T-helper 1 cell treated with Interleukin-12 subunit alpha and Interleukin-12 subunit beta and Interleukin-4 antibody, amounts not matched to agents 30 μg/mL and 1 μg/mL, for 36 hours (primary cell): ENCODE measurements around the gene DGCR8.

ENCODE experiments used
- H3K27ac Mint-ChIP-seq: one replicate; pipeline ENCODE4 v1.8.0; 2021; ENCODE audit warnings: mild to moderate bottlenecking, mixed read lengths
- H3K27me3 Mint-ChIP-seq: one replicate; pipeline ENCODE4 v1.8.0; 2021; ENCODE audit warnings: low read depth, mixed read lengths
- H3K36me3 Mint-ChIP-seq: one replicate; pipeline ENCODE4 v1.8.0; 2021; ENCODE audit warnings: low read depth, mixed read lengths
- H3K4me1 Mint-ChIP-seq: one replicate; pipeline ENCODE4 v1.8.0; 2021; ENCODE audit warnings: low read depth, mixed read lengths
- H3K4me3 Mint-ChIP-seq: one replicate; pipeline ENCODE4 v1.8.0; 2021; ENCODE audit warnings: mild to moderate bottlenecking, moderate library complexity, mixed read lengths
- H3K9me3 Mint-ChIP-seq: one replicate; pipeline ENCODE4 v1.8.0; 2021; ENCODE audit warnings: mixed read lengths

Gene DGCR8

GRCh38 chr22:20143883-20144665, 64.0 kb downstream of the DGCR8 start:
- H3K9me3 Mint-ChIP-seq = no peaks in the 10 kb centered on the region
- H3K27ac Mint-ChIP-seq = no peak overlapping the region
- no peaks in the 10 kb centered on the region for H3K4me1 Mint-ChIP-seq
- no peaks in the 10 kb centered on the region for H3K27me3 Mint-ChIP-seq
- H3K4me3 Mint-ChIP-seq = no peak overlapping the region
- no peaks in the 10 kb centered on the region for H3K36me3 Mint-ChIP-seq

DNA sequence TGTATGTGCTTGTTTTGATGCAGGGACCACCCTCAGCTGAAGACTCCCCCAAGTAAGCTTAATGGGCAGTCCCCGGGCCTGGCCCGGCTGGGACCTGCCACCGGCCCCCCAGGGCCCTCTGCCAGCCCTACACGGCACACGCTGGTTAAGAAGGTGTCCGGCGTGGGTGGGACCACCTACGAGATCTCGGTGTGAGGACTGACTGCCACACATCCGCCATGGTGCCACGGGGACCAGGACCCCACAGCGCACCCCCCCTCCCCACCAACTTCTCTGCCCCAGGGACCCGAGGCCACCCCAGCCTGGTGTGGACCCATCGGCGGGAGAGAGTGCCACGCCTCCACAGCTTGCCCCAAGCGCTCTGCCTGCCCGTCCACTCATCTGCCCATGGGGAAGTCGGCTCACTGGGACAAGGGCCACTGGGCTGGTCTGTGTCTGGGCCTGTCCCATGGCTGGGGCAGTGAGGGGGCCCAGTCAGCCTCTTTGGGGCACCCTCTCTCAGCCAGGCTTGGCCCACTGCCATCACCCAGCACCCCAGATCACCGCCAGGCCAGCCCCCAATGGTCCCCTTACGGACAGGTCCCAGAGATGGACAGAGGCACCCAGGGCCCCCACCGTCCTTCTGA, 65.3 kb downstream of the DGCR8 start:
- Mint-ChIP-seq H3K36me3 (no peaks in the 10 kb centered on the region), H3K27ac (no peak overlapping the region), H3K4me1 (no peaks in the 10 kb centered on the region), H3K4me3 (no peak overlapping the region), H3K9me3 (no peaks in the 10 kb centered on the region), H3K27me3 (no peaks in the 10 kb centered on the region)

- Mint-ChIP-seq H3K27ac (no peak overlapping the region), H3K4me3 (no peak overlapping the region), H3K27me3 (no peaks in the 10 kb centered on the region), H3K9me3 (no peaks in the 10 kb centered on the region), H3K4me1 (no peaks in the 10 kb centered on the region), H3K36me3 (no peaks in the 10 kb centered on the region)
Observed at GRCh38 chr22:20145832-20146223, 65.8 kb downstream of the DGCR8 start.

- no peak overlapping the region for H3K4me3 Mint-ChIP-seq
- no peak overlapping the region for H3K27ac Mint-ChIP-seq
- no peaks in the 10 kb centered on the region for H3K4me1 Mint-ChIP-seq
- H3K27me3 Mint-ChIP-seq = no peaks in the 10 kb centered on the region
- H3K36me3 Mint-ChIP-seq = no peaks in the 10 kb centered on the region
- no peaks in the 10 kb centered on the region for H3K9me3 Mint-ChIP-seq
Observed at GRCh38 chr22:20146777-20147176, 66.7 kb downstream of the DGCR8 start.

DNA sequence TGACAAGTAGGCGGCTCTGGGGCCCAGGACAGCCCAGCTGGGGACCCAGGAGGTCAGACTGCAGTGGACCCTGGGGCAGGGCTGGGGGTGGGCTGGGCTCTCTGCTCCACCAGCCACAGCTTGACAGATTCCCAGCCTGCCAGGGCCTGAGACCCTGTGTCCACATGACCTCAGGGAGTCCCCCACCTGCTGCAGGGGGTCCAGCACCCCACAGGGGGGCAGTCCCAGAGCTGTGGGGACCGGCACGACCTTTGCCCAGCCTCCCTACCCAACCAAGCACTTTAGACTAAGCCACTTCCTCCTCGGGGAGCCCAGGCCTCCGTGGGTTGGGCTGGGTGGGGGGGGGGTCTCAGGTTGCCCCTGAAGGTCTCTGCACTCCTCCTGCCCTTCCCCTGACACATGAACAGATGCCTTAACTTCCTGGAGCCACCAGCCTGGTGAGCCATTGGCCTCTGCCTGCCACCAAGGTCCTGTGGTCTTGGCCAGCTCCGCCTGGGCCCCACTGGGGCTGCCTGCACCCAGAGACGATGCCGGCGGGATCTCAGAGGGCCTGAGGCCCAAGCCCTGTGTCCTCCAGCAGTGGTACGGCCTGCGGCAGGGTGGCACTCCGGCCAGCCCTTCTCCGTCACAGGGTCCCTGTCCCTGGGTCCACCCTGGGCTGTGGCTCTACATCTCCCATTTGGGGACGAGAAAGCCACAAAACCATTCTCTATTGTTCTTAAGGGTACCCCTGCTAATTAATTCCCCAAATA, 67.4 kb downstream of the DGCR8 start:
- Mint-ChIP-seq H3K27ac (no peak overlapping the region), H3K36me3 (no peaks in the 10 kb centered on the region), H3K4me1 (no peaks in the 10 kb centered on the region), H3K4me3 (no peak overlapping the region), H3K27me3 (no peaks in the 10 kb centered on the region), H3K9me3 (no peaks in the 10 kb centered on the region)

- no peaks in the 10 kb centered on the region for H3K4me1 Mint-ChIP-seq
- no peaks in the 10 kb centered on the region for H3K36me3 Mint-ChIP-seq
- no peaks in the 10 kb centered on the region for H3K27me3 Mint-ChIP-seq
- H3K9me3 Mint-ChIP-seq = no peaks in the 10 kb centered on the region
- H3K27ac Mint-ChIP-seq = no peak overlapping the region
- H3K4me3 Mint-ChIP-seq = no peak overlapping the region
Observed at GRCh38 chr22:20148414-20148813, 68.4 kb downstream of the DGCR8 start.

- Mint-ChIP-seq H3K9me3 (no peaks in the 10 kb centered on the region), H3K4me3 (no peak overlapping the region), H3K36me3 (no peaks in the 10 kb centered on the region), H3K4me1 (no peaks in the 10 kb centered on the region), H3K27me3 (no peaks in the 10 kb centered on the region), H3K27ac (no peak overlapping the region)
Observed at GRCh38 chr22:20149257-20150250, 69.5 kb downstream of the DGCR8 start.

- H3K27me3 Mint-ChIP-seq = no peaks in the 10 kb centered on the region
- no peaks in the 10 kb centered on the region for H3K36me3 Mint-ChIP-seq
- H3K4me1 Mint-ChIP-seq = no peaks in the 10 kb centered on the region
- H3K27ac Mint-ChIP-seq = no peak within 1 kb of the TSS
- H3K4me3 Mint-ChIP-seq = no peak within 1 kb of the TSS
- H3K9me3 Mint-ChIP-seq = no peaks in the 10 kb centered on the region
Observed at GRCh38 chr22:20150381-20151275, 70.6 kb downstream of the DGCR8 start, which contains the start of gene CCDC188. Gene CCDC188 (minus strand): TSS chr22:20151055. CDS start chr22:20150986, 69 bp downstream.

GRCh38 chr22:20151276-20151588, 71.2 kb downstream of the DGCR8 start:
- H3K9me3 Mint-ChIP-seq = no peaks in the 10 kb centered on the region
- H3K36me3 Mint-ChIP-seq = no peaks in the 10 kb centered on the region
- H3K27ac Mint-ChIP-seq = no peak overlapping the region
- no peaks in the 10 kb centered on the region for H3K4me1 Mint-ChIP-seq
- H3K27me3 Mint-ChIP-seq = no peaks in the 10 kb centered on the region
- no peak overlapping the region for H3K4me3 Mint-ChIP-seq

DNA sequence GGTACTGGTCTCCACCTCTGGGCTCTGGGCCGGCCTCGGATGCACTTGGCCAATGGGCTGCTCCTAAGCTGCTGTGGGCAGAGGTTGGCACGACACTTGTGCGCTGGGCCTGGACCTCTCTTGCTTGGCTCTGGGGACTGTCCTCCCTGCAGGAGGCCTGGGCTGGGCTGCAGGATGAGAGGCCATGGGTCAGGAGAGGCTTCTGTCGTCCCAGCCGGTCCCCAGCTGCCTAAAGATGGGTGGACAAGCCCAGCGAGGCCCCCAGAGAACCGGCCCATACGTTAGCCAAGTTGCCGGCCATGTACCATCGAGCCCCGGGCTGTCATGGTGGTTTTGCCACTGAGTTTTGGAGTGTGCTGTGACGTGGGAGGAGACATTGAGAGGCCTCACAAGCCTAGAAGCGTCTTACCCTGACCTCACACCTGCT, 72.4 kb downstream of the DGCR8 start:
- no peak overlapping the region for H3K27ac Mint-ChIP-seq
- peaks cover 2% of the 10 kb centered on the region for H3K4me1 Mint-ChIP-seq
- H3K27me3 Mint-ChIP-seq = no peaks in the 10 kb centered on the region
- no peaks in the 10 kb centered on the region for H3K9me3 Mint-ChIP-seq
- H3K4me3 Mint-ChIP-seq = no peak overlapping the region
- no peaks in the 10 kb centered on the region for H3K36me3 Mint-ChIP-seq

GRCh38 chr22:20153945-20154344, 73.9 kb downstream of the DGCR8 start:
- Mint-ChIP-seq H3K9me3 (no peaks in the 10 kb centered on the region), H3K27me3 (no peaks in the 10 kb centered on the region), H3K4me1 (peaks cover 2% of the 10 kb centered on the region), H3K4me3 (no peak overlapping the region), H3K27ac (no peak overlapping the region), H3K36me3 (no peaks in the 10 kb centered on the region)

GRCh38 chr22:20154602-20155187, 74.7 kb downstream of the DGCR8 start:
- H3K4me3 Mint-ChIP-seq = no peak overlapping the region
- peaks cover 2% of the 10 kb centered on the region for H3K4me1 Mint-ChIP-seq
- no peaks in the 10 kb centered on the region for H3K27me3 Mint-ChIP-seq

More at GRCh38 chr22:20154602-20155187, 74.7 kb downstream of the DGCR8 start:
- Mint-ChIP-seq H3K27ac (no peak overlapping the region), H3K36me3 (no peaks in the 10 kb centered on the region), H3K9me3 (no peaks in the 10 kb centered on the region)
